GM12892 (cell line): Measurements from ENCODE around the gene POLL.

Experiments used
- POLR2A ChIP-seq: IDR thresholded peaks from 2 replicates; pipeline ENCODE4 v1.6.1; 2011; ENCODE audit warnings: low read depth, low read length, control low read depth
- POLR2AphosphoS5 ChIP-seq: IDR thresholded peaks from 2 replicates; pipeline ENCODE4 v1.6.1; 2011; ENCODE audit warnings: low read depth, low read length, control low read depth
- TAF1 ChIP-seq: IDR thresholded peaks from 2 replicates; pipeline ENCODE4 v1.6.1; 2011; ENCODE audit warnings: low read depth, mild to moderate bottlenecking, control low read depth, low read length, borderline replicate concordance

GRCh38 chr10:101566333-101567164 is 21.5 kb downstream of the POLL start:
- TF ChIP-seq TAF1, result no peak
- TF ChIP-seq POLR2A, result no peak
- no peak for TF ChIP-seq POLR2AphosphoS5
